GM04504 (cell line): Measurements from ENCODE around the gene FHIT.
"Not testable (repeated sequence)": the region's sequence is repeated elsewhere in the genome, so short reads cannot be mapped to it uniquely, and the experiment has no call there.

ENCODE experiments used
- DNase-seq: peaks from one replicate; pipeline ENCODE4 v3.0.0-alpha.2; 2012; ENCODE audit warnings: low read depth

FHIT gene

DNA sequence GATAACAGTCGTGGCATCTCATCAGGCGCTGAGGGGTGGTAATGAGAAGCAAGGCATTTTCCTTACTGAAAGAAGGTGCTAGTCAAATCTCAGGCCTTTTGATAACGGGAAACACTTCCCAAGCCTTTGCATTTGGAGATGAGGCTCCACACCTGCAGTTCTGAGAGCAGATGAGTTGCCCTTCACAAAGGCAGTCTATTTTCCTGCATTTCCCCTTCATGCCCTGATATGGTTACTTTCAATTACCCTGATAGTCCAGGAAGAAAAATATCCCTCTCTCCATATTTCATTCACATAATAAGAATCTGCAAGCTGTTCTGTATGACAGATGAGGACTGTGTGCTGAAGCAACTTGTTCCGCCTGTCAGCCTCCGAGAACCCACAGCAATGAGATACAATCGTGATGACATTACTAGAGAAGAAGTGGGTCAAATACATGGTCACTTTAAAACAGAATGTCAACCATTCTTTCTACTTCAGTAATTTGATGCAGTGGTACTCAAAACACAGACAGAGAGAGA lies 25.0 kb downstream of the FHIT start:
- DNase-seq, result no peak

DNA sequence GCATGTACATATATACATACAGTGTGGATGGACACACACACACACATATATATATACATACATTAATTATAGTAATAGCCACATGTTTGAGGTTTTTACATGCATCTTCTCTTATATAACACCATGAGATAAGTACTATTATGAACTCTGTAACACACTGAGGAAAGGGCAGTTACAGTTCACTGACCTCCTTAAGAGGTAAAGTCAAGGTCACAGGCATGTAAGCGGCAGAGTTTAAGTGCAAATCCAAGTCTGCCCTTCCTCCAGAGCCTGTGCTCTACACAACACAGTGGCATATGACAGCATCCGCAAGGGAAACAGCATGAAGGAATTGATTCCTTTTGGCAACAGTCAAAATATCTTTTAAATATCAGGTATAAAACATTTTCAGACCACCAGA lies 26.4 kb downstream of the FHIT start:
- no peak for DNase-seq

DNA sequence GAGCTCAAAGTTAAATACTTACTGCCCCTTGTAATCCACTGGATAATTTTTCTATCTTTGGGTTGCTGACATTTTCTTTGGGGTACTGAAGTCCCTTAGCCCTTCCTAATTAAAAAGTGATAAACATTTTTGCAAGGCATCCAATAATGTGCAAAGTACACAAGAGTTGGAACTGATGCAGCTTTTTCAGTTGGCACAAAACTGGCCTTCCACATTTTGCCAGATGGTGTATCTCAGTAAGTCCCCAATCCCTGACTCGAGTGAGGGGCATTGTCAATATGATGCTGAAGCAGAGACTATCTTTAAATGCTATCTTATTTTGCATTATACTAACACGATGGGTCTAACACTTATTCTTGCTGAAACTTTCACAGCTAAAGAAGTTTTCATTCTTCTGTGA lies 27.8 kb downstream of the FHIT start:
- no peak for DNase-seq

DNA sequence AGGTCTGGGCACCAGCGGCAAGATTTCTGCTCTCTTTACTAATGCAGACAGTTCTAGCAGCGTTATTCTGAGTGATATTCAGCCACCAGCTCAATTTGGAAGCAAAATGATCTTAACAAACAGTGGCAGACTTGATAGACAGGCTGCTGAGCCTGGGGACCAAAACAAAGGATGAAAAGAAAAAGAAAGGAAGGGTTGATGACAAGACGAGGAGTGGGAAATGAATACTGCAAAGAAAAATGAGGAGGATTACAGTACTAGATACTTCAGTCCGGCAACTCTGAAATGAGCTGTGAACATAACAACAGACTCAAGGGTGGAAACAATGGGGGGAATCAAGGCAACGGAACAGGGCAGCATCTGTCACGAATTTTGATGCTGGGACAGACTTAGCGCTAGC lies 28.8 kb downstream of the FHIT start:
- no peak for DNase-seq

DNA sequence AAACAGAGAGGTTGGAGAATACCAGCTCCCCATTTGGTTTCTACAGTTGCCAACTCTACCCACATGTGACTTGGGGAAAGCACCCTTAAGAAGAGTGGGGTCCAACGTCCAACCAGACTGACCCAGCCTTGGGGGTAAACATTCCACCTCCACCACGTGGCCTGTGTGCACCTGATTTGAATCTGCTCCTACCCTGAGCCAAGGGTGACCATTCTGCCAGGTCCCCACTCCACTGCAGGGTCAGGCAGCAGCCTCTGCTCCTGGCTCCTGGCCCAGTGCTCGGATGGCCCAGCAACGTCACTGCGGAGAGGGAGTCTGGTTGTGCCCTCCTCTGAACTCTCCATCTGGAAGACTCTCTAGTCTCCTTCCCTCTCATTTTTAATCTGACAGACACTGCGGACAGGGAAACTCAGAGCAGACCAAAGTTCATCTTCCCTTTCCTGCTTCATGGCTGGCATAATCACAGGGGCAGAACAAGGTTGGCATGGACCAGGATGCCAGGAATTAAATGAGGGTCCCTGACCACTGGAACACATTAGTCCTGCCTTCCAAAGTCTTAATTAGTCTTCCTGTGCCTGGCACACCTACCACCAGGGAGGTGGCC lies 29.4 kb downstream of the FHIT start:
- no peak for DNase-seq

DNA sequence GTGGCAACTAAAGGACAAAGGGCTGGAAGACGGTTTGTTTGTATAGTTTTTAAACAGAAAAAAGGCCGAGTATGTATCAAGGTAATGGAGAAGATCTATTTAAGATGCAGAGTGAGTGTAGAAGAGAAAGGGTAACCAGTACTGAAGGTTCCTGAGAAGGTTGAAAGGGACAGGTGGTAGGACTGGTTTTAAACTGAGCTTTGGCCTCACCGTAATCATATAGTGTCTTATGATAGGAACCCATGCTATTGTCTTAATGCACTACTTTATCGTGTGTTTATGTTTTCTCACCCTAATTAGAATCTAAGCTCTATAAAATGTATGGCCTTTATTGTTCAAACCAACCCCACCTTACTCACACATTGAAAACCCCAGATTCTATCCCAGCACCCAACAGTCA lies 32.7 kb downstream of the FHIT start:
- DNase-seq, result no peak

DNA sequence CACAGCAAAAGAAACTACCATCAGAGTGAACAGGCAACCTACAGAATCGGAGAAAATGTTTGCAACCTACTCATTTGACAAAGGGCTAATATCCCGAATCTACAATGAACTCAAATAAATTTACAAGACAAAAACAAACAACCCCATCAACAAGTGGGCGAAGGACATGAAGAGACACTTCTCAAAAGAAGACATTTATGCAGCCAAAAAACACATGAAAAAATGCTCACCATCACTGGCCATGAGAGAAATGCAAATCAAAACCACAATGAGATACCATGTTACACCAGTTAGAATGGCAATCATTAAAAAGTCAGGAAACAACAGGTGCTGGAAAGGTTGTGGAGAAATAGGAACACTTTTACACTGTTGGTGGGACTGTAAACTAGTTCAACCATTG lies 35.1 kb downstream of the FHIT start:
- DNase-seq, result not testable (repeated sequence)

DNA sequence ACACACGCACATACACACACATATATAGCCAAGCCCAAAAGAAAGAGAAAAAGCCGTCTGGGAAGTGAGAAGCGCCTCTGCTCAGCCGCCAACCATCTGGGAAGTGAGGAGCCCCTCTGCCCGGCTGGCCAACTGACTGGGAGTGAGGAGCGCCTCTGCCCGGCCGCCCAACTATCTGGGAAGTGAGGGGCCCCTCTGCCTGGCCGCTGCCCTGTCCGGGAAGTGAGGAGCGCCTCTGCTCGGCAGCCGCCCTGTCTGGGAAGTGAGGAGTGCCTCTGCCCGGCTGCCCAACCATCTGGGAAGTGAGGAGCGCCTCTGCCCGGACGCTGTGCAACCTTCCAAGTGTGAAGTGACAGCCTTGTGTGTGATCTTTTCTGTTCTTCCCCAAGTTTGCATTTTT lies 49.2 kb downstream of the FHIT start:
- no peak for DNase-seq

DNA sequence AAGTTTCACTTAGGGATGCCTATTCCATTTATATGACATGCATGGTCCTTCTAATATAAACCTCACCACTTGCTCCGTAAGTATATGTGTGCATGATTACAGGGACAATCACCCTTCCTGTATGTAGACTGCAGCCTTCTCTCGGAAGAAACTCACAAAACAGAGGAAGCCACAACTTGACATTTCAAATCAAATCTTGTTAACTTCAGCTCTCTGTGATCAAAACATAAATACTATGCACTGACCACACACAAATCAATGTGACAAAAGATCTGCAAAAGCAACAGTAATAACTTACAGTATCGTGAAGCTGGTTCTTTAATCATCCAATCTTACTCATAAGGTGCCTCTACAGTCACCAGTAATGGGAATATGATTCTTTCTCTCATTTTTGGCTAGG lies 50.2 kb downstream of the FHIT start:
- no peak for DNase-seq

DNA sequence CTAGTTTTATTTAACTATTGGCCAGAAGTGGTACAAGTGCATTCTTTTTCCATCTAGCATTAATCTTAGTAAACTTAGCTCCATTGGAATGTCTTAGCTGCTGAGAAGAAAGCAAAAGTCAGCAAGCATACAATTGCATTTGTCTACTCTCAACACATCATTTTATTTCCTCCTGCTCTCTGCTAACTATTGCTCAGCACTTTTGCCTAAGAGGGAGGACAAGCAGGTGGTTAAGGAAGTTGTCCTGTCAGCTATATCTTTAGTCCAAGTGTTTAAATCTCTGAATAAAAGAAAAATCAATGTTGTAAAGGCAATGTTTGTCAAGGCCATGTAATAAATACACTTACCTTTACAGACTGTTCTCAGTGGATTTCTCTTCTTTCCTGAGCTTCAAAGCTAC lies 51.0 kb downstream of the FHIT start:
- no peak for DNase-seq

DNA sequence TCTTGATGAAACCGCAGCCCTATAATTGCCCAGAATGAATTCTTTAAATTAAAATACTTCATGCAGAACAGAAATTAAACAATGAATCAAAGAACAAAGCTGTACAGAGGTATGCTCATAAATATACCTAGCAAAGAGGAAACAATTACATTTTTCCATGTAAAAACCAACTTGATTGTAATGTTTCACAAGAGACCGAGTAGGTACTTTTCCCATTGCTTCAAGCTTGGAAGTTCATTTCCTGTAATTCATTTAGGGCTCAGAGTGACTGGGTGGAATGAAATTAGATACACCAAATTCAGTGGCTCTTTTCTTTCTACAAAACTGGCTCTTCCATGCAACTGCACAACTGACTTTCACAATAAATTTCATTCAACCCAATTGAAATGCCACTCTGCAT lies 51.4 kb downstream of the FHIT start:
- no peak for DNase-seq

DNA sequence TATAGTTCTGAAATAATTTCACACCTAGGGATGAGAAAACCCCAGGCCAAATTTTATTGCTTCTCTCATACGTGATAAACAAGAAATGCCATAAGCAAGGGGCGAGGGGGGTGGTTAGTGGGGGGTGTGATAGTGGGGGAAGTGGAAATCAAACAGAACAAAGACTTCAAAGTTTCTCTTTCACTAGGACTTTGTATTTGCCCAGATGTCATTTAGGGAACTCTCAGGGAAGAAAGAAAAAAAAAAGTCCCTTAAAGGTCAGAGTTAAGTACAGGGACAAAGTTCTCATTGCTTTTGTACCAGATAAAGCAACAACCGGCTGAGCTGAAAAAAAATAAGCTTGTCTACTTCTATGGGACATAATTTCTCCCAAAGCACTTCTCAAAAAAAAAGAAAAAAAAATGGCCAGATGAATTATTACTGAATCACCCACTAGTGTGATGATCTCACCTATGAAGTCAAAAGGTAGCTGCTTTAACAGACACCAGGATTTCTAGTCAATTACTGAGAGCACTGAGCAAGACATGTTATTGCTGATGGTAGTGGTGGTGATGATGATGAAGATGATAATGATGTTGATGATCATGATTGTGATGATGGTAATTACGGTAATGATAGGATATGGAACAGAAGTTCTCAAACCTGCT lies 56.2 kb downstream of the FHIT start:
- DNase-seq, result no peak

DNA sequence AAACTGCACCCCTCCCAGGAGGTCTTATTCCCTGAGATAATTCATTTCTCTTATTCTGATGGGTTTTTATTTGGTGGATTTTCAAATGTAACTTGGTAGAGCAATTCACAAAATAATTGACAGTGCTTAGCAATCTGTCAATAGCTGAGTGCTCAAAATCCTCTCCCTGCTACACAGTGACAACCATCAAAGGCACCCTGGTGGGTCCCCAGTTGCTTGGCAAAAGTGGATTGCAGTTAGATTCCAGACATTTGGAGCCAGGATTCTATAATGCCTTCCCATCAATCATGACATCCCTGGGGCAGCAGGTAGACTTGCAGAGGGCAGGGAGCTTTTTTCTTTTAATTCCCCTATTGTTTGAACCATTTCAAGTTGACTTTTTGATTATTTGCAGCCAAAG lies 59.0 kb downstream of the FHIT start:
- DNase-seq, result no peak

DNA sequence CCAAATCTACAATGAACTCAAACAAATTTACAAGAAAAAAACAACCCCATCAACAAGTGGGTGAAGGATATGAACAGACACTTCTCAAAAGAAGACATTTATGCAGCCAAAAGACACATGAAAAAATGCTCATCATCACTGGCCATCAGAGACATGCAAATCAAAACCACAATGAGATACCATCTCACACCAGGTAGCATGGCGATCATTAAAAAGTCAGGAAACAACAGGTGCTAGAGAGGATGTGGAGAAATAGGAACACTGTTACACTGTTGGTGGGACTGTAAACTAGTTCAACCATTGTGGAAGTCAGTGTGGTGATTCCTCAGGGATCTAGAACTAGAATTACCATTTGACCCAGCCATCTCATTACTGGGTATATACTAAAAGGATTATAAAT lies 61.0 kb downstream of the FHIT start:
- DNase-seq, result not testable (repeated sequence)

DNA sequence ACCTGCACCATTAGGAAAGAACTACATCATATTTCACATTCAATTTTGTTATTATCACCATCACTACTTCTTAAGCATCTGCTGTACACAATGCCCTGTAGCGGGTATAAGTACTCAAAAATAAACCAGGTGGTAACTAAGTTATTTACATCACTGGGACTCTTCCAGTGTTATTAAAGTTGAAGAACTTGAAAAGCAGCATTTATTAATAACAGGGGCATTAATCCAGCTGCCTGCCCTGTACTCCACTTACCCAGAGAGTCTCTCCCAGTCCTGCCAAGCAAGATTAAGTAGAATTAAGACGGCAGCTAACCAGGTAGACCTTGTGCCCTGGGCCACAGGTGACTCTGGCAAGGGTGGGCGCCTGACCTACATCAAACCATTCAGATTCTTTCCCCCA lies 65.2 kb downstream of the FHIT start:
- no peak for DNase-seq

DNA sequence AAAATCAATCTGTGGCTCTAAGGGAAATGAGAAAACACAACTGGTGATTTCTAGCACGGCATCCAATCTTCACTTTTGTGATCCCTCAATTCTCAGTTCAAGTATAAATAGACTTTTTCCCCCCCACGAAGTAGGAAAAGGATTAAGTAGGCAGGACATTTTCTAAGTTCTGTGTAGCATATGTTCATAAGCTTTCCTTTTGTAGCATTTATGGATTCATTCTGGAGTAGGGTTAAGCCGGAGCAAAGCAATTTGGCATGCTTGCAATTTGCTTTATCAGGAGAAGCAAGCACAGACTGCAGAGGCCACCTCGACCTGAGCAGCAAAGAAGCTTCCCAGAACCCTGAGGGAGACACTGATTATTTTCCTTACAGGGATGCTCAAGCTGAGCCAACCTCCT lies 66.3 kb downstream of the FHIT start:
- no peak for DNase-seq

DNA sequence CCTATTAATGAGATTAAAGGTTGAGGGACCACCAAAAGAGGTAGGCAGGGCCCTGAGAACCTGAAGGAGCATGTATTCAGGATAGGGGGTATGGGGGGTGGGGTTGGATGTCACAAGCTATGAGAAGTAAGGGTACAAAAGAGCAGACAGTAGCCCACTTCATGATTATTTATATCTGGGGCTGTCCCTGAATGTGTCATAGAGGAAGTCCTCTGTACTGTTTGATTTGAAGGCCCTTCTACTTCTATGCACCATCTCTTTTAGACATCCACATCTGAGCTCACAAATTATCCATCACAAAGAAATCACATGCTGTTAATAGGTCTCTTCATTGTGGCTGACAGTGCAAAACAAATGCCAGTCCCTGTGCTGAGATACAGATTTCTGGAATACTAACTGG lies 68.6 kb downstream of the FHIT start:
- DNase-seq, result no peak

DNA sequence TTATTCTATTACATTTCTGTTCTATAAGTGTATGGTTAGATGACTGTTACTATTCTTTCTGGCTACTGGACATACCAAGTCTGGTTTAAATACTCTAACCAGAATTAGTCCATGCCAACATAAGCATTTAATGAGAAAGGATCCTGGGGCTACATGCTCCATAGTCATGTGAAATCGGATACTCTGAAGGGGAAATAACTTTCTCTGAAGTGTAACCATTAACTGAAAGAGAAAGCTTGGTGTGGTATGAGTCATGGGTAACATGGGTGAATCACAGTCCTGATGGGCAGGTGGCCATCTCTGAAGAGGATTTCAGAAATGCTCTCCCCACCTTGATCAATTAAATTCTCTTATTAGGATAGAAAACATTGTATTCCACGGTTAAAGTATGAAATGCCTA lies 69.4 kb downstream of the FHIT start:
- no peak for DNase-seq

DNA sequence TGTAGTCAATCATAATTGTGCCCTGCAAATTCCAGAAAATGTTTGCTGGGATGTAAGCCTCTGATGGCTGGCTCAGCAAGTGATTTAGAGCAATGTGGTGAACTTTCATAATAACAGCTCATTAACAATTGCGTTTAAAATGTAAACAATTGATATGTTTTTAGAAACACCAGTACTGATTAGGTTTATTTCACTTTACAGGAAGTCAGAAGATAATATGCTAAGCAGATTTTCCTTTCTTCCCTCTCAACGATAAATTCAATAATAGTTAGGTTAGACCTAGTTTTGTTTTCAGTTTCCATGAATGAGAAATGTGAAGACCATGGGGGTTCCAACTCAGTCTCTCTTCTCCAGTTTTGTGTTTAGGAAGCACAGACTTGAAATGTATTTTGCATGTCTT lies 71.0 kb downstream of the FHIT start:
- no peak for DNase-seq

DNA sequence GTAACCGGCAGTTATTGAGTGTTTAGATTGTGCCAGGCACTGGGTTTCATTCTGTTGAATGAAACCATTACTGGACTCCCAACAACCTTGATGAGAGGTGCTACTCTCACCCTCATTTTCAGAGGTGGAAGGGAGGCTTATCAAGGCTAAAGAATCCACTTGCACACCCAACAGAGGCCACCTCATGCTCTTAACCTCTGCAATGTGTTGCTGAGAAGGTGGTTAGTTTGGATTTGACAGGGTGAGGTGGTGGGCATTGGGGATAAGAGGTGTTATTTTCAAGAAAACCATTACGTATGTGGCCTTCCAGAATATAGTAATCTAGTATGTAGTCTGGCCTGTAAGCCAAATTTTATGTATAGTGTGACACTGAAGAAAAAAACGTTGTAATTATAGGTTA lies 73.1 kb downstream of the FHIT start:
- no peak for DNase-seq

DNA sequence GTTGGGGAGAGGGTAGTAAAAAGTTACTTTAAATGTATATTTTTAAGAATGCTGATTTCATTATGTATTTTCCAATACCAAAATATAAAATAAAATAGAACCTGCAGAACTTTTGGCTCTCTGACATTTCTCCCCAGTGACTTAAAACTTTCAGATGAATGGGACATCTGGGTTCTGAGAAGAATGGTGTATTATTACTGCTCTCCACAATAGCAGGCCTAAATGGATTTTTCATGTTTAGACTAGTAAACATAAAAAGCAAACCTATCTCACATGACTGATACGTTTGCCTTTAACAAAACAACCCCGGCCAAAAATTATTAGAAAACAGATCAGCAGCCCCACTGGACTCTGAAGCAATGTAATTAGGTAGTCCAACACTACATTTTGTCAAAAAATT lies 73.8 kb downstream of the FHIT start:
- no peak for DNase-seq

DNA sequence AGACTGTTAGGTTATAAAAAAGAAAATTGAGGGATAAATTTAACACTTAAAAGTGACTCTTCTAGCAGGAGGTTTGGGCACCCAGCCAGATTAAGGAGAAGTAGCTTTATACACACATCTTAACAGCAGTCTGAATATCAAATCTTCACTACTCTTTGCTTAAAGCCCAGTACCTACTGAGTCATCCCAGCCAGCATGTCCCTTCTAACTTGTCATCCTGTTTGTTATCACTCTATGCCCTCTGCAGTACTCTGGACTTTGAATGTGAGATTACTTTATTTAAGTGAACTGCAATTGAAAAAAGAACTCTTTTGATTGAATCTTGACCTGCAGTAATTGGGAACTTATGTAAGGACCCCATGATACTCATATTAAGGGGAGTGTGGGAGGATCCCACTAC lies 77.6 kb downstream of the FHIT start:
- DNase-seq, result no peak

DNA sequence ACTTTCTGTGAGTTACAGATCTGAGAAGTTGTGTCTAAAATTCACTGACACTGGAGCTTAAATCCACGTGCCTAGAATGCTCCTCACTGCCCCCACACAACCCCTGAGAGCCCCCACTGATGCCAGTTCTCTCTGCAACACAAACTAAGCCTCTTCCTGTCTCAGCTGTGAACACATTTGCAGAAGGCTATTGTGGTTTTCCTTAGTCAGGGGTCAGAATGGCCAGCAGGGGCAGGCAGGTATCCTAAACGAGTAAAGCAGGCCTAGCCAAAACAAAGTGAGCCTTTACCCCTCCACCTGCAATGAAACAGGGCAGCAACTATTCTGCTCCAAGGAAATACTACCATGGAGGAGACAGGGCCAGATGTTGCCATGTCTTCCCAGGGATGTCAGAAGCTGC lies 78.6 kb downstream of the FHIT start:
- no peak for DNase-seq

DNA sequence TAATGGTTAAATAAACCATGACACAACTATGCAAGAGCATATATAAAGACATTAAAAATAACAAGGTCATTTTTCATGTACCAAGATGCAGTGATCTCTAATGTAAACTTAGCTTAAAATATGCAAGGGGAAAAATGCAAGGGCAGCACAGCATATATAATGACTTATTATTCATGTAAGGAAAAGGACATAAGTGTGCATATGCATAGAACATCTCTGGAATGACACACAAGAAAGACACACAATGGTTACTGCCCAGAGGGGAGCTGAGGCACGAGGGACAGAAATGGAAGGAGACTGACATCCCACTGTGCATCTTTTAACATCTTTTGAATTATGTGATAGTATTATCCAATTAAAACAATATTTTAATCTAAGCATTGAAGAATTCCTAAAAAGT lies 79.0 kb downstream of the FHIT start:
- no peak for DNase-seq
